HCT116 (cell line): ENCODE measurements around the gene ZNF708. TPM values are rescaled to one million over a fixed set of nuclear protein-coding genes. Genes with fewer than 3 reads are reported as not detected.

ENCODE experiments used
- ATAC-seq: fragments of 200-7000 bp; cut with Tn5 transposase; 2 replicates; pipeline ENCODE4 v1.9.1; 2020; ENCODE audit warnings: mild to moderate bottlenecking, moderate library complexity
- BruUV-seq: library from RNA; stranded (reverse); fragments of 400-500 nt; replicated peaks from 2 replicates; lab custom pipeline; 2021; lab: Mats Ljungman, UMichigan
- CTCF ChIA-PET: fragments of 300-600 bp; sonication (Branson Sonifier 250); formaldehyde crosslinking; loops from one replicate; lab custom pipeline; 2021; ENCODE audit warnings: antibody characterized with exemption; lab: Charles Lee
- POLR2A ChIA-PET: fragments of 300-600, 350-600 bp; sonication (Branson Sonifier 250); formaldehyde crosslinking; loops from one replicate; lab custom pipeline; 2021; ENCODE audit warnings: antibody characterized with exemption; lab: Charles Lee
- RAD21 ChIA-PET, 2 experiments: fragments of 300-600 bp; sonication (Branson Sonifier 250); formaldehyde crosslinking; loops; one replicate each; lab custom pipeline; 2023; ENCODE audit warnings: low total read pairs in 2 of 2; ENCODE audit not compliant: uncharacterized antibody in 2 of 2, unreplicated experiment in 2 of 2, low non-redundant PET in 1 of 2; lab: Charles Lee
- DNase-seq: peaks from one replicate; pipeline ENCODE4 v3.0.0-alpha.2; 2010; ENCODE audit warnings: low read depth, low spot score
- H2AFZ ChIP-seq: fragments of 200-600 bp; shearing (Covaris generic), sonication (generic); 2 replicates; pipeline ENCODE4 v1.6.1; 2017; ENCODE audit warnings: low read depth, mixed run types, mixed read lengths, antibody characterized with exemption, low read length; ENCODE audit not compliant: poor library complexity, severe bottlenecking
- H3K27ac ChIP-seq: 2 replicates; pipeline ENCODE4 v1.5.1; 2012; ENCODE audit warnings: low read depth, low read length
- H3K27me3 ChIP-seq: fragments of 200-600 bp; sonication (generic); 2 replicates; pipeline ENCODE4 v1.6.1; 2016; ENCODE audit warnings: mixed run types, low read length, mixed read lengths; ENCODE audit not compliant: insufficient read depth
- H3K36me3 ChIP-seq, 2 experiments: fragments of 200-500 bp in 1 of 2; fragments of 200-600 bp in 1 of 2; sonication (Bioruptor generic) in 1 of 2; sonication (generic) in 1 of 2; 2 replicates each; pipeline versions ENCODE4 v1.5.1 to v1.6.1; 2014 to 2016; ENCODE audit warnings: low read length in 2 of 2, inconsistent platforms in 1 of 2, mixed read lengths in 1 of 2, mixed run types in 1 of 2; ENCODE audit not compliant: insufficient read depth in 2 of 2, control insufficient read depth in 1 of 2
- H3K4me1 ChIP-seq, 2 experiments: fragments of 200-600 bp in 1 of 2; sonication (generic) in 1 of 2; 2 replicates each; pipeline versions ENCODE4 v1.5.1 to v1.6.1; 2012 to 2017; ENCODE audit warnings: low read length in 2 of 2, inconsistent platforms in 1 of 2, mild to moderate bottlenecking in 1 of 2, mixed read lengths in 1 of 2, mixed run types in 1 of 2, moderate library complexity in 1 of 2; ENCODE audit not compliant: insufficient read depth in 2 of 2, control insufficient read depth in 1 of 2
- H3K4me2 ChIP-seq: fragments of 200-600 bp; sonication (generic); 2 replicates; pipeline ENCODE4 v1.6.1; 2017; ENCODE audit warnings: mixed run types, low read length, mixed read lengths
- H3K4me3 ChIP-seq, 2 experiments: fragments of 200-600 bp in 1 of 2; sonication (generic) in 1 of 2; replicated peaks in 1 of 2; 2 replicates each; pipeline ENCODE4 v1.5.1; 2011 to 2016; ENCODE audit warnings: low read length in 2 of 2, control low read depth in 1 of 2, low read depth in 1 of 2, mild to moderate bottlenecking in 1 of 2, mixed read lengths in 1 of 2, mixed run types in 1 of 2
- H3K79me2 ChIP-seq: fragments of 200-600 bp; sonication (generic); 2 replicates; pipeline ENCODE4 v1.6.1; 2017; ENCODE audit warnings: mild to moderate bottlenecking, mixed run types, low read length, moderate library complexity, mixed read lengths; ENCODE audit not compliant: insufficient read depth
- H3K9ac ChIP-seq: fragments of 200-600 bp; sonication (generic); 2 replicates; pipeline ENCODE4 v1.6.1; 2016; ENCODE audit warnings: low read length, mixed read lengths
- H3K9me2 ChIP-seq: fragments of 200-600 bp; sonication (generic), shearing (Covaris generic); 2 replicates; pipeline ENCODE4 v1.6.1; 2017; ENCODE audit warnings: mixed run types, mild to moderate bottlenecking, moderate library complexity; ENCODE audit not compliant: insufficient read depth
- H3K9me3 ChIP-seq, 2 experiments: fragments of 200-500 bp in 1 of 2; fragments of 200-600 bp in 1 of 2; sonication (Bioruptor generic) in 1 of 2; sonication (generic) in 1 of 2; 2 replicates each; pipeline ENCODE4 v1.6.1; 2014 to 2017; ENCODE audit warnings: low read length in 2 of 2, mixed read lengths in 2 of 2, inconsistent platforms in 1 of 2, low read depth in 1 of 2, mild to moderate bottlenecking in 1 of 2, mixed run types in 1 of 2, moderate library complexity in 1 of 2; ENCODE audit not compliant: control insufficient read depth in 1 of 2, insufficient read depth in 1 of 2
- H4K20me1 ChIP-seq: fragments of 200-600 bp; sonication (generic), shearing (Covaris generic); 2 replicates; pipeline ENCODE4 v1.6.1; 2017; ENCODE audit warnings: mixed run types, mild to moderate bottlenecking, moderate library complexity; ENCODE audit not compliant: insufficient read depth
- EGR1 ChIP-seq: IDR thresholded peaks from 2 replicates; pipeline ENCODE4 v1.6.1; 2012; ENCODE audit warnings: low read depth
- ELF1 ChIP-seq: IDR thresholded peaks from 2 replicates; pipeline ENCODE4 v1.6.1; 2012; ENCODE audit warnings: low read depth, borderline replicate concordance
- EZH2 ChIP-seq: fragments of 200-600 bp; sonication (generic); IDR thresholded peaks from 2 replicates; pipeline ENCODE4 v1.6.1; 2017; ENCODE audit warnings: antibody characterized with exemption, mixed run types
- POLR2A ChIP-seq: IDR thresholded peaks from 2 replicates; pipeline ENCODE4 v1.7.0; 2011; ENCODE audit warnings: borderline replicate concordance; ENCODE audit not compliant: insufficient read depth, insufficient read length; ENCODE audit errors: extremely low read depth
- SRF ChIP-seq: IDR thresholded peaks from 2 replicates; pipeline ENCODE4 v1.6.1; 2012; ENCODE audit warnings: low read depth
- YY1 ChIP-seq: IDR thresholded peaks from 2 replicates; pipeline ENCODE4 v1.6.1; 2011; ENCODE audit warnings: low read length, low read depth, moderate library complexity, mild to moderate bottlenecking; ENCODE audit not compliant: insufficient replicate concordance; ENCODE audit errors: extremely low read depth
- ZFX ChIP-seq: fragments of 450-650 bp; IDR thresholded peaks from 2 replicates; pipeline ENCODE4 v1.6.1; 2017
- intact Hi-C: fragments of 100-400 bp; cut with micrococcal nuclease; formaldehyde crosslinking; loops from 2 replicates; pipeline ENCODE4 v1.10.0; 2022
- total RNA-seq: library from RNA; stranded (reverse); gene quantifications from one replicate; pipeline ENCODE4 v1.2.1, GENCODE V29; 2021; ENCODE audit not compliant: unreplicated experiment
- TF ChIP-seq, protein P1 (sequence below): IDR thresholded peaks from 2 replicates; pipeline ENCODE4 v1.6.1; 2012; ENCODE audit warnings: low read depth

The ZNF708 gene
- total RNA-seq, 1 experiment from 2014 or later, result 5.3 TPM

DNA sequence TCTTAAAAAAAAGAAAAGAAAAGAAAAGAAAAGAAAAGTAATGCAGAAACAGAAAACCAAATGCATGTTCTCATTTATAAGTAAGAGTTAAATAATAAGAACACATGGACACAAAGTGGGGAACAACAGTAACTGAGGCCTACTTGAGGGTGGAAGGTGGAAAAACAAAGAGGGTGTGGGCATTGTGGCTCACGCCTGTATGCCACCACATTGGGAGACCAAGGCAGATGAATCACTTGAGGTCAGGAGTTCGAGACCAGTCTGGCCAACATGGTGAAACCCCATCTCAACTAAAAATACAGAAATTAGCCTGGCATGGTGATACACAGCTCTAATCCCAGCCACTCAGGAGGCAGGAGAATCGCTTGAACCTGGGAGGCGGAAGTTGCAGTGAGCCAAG is 8.1 kb downstream of the ZNF708 start:
- CTCF ChIA-PET, result no interaction called here

More for the DNA sequence above, 8.1 kb downstream of the ZNF708 start:
- BruUV-seq, result no TSS peak
- H3K9me3 ChIP-seq, result no peaks in the 10 kb centered on the region
- no peaks in the 10 kb centered on the region for H3K27me3 ChIP-seq
- RAD21 ChIA-PET, result no interaction called here
- no peak overlapping the region for H3K9ac ChIP-seq
- peaks cover 33% of the 10 kb centered on the region for H3K79me2 ChIP-seq
- no peak overlapping the region for H3K4me2 ChIP-seq
- no peaks in the 10 kb centered on the region for H3K4me1 ChIP-seq
- DNase-seq (no peak), ATAC-seq (no peak)
- H3K9me2 ChIP-seq, result no peaks in the 10 kb centered on the region
- no peak for TF ChIP-seq EZH2
- TF ChIP-seq, protein P1, sequence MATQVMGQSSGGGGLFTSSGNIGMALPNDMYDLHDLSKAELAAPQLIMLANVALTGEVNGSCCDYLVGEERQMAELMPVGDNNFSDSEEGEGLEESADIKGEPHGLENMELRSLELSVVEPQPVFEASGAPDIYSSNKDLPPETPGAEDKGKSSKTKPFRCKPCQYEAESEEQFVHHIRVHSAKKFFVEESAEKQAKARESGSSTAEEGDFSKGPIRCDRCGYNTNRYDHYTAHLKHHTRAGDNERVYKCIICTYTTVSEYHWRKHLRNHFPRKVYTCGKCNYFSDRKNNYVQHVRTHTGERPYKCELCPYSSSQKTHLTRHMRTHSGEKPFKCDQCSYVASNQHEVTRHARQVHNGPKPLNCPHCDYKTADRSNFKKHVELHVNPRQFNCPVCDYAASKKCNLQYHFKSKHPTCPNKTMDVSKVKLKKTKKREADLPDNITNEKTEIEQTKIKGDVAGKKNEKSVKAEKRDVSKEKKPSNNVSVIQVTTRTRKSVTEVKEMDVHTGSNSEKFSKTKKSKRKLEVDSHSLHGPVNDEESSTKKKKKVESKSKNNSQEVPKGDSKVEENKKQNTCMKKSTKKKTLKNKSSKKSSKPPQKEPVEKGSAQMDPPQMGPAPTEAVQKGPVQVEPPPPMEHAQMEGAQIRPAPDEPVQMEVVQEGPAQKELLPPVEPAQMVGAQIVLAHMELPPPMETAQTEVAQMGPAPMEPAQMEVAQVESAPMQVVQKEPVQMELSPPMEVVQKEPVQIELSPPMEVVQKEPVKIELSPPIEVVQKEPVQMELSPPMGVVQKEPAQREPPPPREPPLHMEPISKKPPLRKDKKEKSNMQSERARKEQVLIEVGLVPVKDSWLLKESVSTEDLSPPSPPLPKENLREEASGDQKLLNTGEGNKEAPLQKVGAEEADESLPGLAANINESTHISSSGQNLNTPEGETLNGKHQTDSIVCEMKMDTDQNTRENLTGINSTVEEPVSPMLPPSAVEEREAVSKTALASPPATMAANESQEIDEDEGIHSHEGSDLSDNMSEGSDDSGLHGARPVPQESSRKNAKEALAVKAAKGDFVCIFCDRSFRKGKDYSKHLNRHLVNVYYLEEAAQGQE, result no peak
- TF ChIP-seq ELF1, result no peak
- no peak for TF ChIP-seq YY1
- no peak for TF ChIP-seq ZFX
- no peak for TF ChIP-seq EGR1
- no peak for TF ChIP-seq POLR2A
- no peak for TF ChIP-seq SRF
- H3K4me3 ChIP-seq, result no peak overlapping the region
- intact Hi-C loops, result no loop called here
- no peak overlapping the region for H3K27ac ChIP-seq
- H3K36me3 ChIP-seq, result peaks cover 0 to 4% of the 10 kb centered on the region in 2 experiments; a peak in 2 of 4 replicates
- POLR2A ChIA-PET, result no interaction called here
- H4K20me1 ChIP-seq, result no peaks in the 10 kb centered on the region
- no peak overlapping the region for H2AFZ ChIP-seq
